GM12878 (cell line): ENCODE results near the gene HINT1. TPM values are rescaled to one million over a fixed set of nuclear protein-coding genes. Genes with fewer than 3 reads are reported as not detected.

Experiments used
- ATAC-seq: fragments of 200-7000 bp; cut with Tn5 transposase; 3 replicates; pipeline ENCODE4 v1.9.1; 2020; ENCODE audit warnings: mild to moderate bottlenecking, moderate library complexity
- BruUV-seq: library from RNA; stranded (reverse); fragments of 400-500 nt; replicated peaks from 2 replicates; lab custom pipeline; 2021; lab: Mats Ljungman, UMichigan
- CTCF ChIA-PET: fragments of 300-600 bp; sonication (Branson Sonifier 250); formaldehyde crosslinking; extraction: SDS; loops from one replicate; lab custom pipeline; 2021; ENCODE audit warnings: inconsistent platforms; lab: Yijun Ruan, JAX
- POLR2A ChIA-PET: fragments of 350-600 bp; formaldehyde crosslinking; extraction: SDS; loops from one replicate; lab custom pipeline; 2021; ENCODE audit warnings: inconsistent platforms; lab: Charles Lee
- RAD21 ChIA-PET: fragments of 300-600 bp; sonication (Branson Sonifier 250); formaldehyde crosslinking; loops from one replicate; lab custom pipeline; 2023; ENCODE audit warnings: antibody characterized with exemption; ENCODE audit not compliant: unreplicated experiment; lab: Charles Lee
- SMC1A ChIA-PET: fragments of 300-600 bp; sonication (Branson Sonifier 250); formaldehyde crosslinking; loops from one replicate; lab custom pipeline; 2023; ENCODE audit not compliant: unreplicated experiment, uncharacterized antibody; lab: Charles Lee
- DNase-seq: peaks from one replicate; pipeline ENCODE4 v3.0.0-alpha.2; 2011; ENCODE audit warnings: low read depth, low spot score
- FAIRE-seq: peaks from 3 replicates; lab custom pipeline; 2011; peaks lifted over from hg19 to GRCh38; lab: Jason Lieb, UNC
- H2AFZ ChIP-seq: 2 replicates; pipeline ENCODE4 v1.6.0; 2011; ENCODE audit warnings: low read depth, low read length, control low read depth; ENCODE audit not compliant: control insufficient read depth
- H3K27ac ChIP-seq: 2 replicates; pipeline ENCODE4 v1.5.1; 2011; ENCODE audit warnings: control low read depth; ENCODE audit not compliant: control insufficient read depth, insufficient read depth
- H3K27me3 ChIP-seq, 2 experiments: replicated peaks in 1 of 2; 2 replicates each; pipeline versions ENCODE4 v1.6.0 to v1.6.1; 2011; ENCODE audit warnings: low read length in 1 of 2; ENCODE audit not compliant: control insufficient read depth in 2 of 2, insufficient read depth in 2 of 2
- H3K36me3 ChIP-seq, 2 experiments: 2 replicates each; pipeline ENCODE4 v1.5.1; 2011; ENCODE audit warnings: low read length in 1 of 2; ENCODE audit not compliant: control insufficient read depth in 2 of 2, insufficient read depth in 2 of 2
- H3K4me1 ChIP-seq: 2 replicates; pipeline ENCODE4 v1.6.1; 2011; ENCODE audit warnings: mild to moderate bottlenecking, low read length, moderate library complexity, mixed read lengths; ENCODE audit not compliant: control insufficient read depth, insufficient read depth
- H3K4me2 ChIP-seq: 2 replicates; pipeline ENCODE4 v1.6.0; 2011; ENCODE audit warnings: control low read depth; ENCODE audit not compliant: control insufficient read depth, insufficient read depth
- H3K4me3 ChIP-seq: fragments of 200-600 bp; sonication (generic); 2 replicates; pipeline ENCODE4 v1.5.1; 2016
- H3K79me2 ChIP-seq: 2 replicates; pipeline ENCODE4 v1.6.0; 2011; ENCODE audit warnings: low read length; ENCODE audit not compliant: control insufficient read depth, insufficient read depth
- H3K9ac ChIP-seq: 2 replicates; pipeline ENCODE4 v1.8.0; 2011; ENCODE audit warnings: low read length, control low read depth, mixed read lengths; ENCODE audit not compliant: control insufficient read depth, insufficient read depth
- H3K9me3 ChIP-seq: replicated peaks from 3 replicates; pipeline ENCODE4 v1.5.1; 2011; ENCODE audit warnings: mild to moderate bottlenecking, low read length; ENCODE audit not compliant: control insufficient read depth, insufficient read depth
- H4K20me1 ChIP-seq: 2 replicates; pipeline ENCODE4 v1.6.0; 2011; ENCODE audit not compliant: control insufficient read depth, insufficient read depth
- CHD1 ChIP-seq: IDR thresholded peaks from 2 replicates; pipeline ENCODE4 v1.6.1; 2012; ENCODE audit warnings: low read depth, low read length, improper control_type of control experiment
- EED ChIP-seq: sonication (generic); IDR thresholded peaks from 2 replicates; pipeline ENCODE4 v1.6.1; 2016; ENCODE audit warnings: antibody characterized with exemption, low read depth
- MEF2A ChIP-seq: IDR thresholded peaks from 2 replicates; pipeline ENCODE4 v1.6.1; 2011; ENCODE audit warnings: low read depth, mild to moderate bottlenecking, low read length, moderate library complexity; ENCODE audit not compliant: insufficient read depth
- MEF2B ChIP-seq: fragments of 450-650 bp; IDR thresholded peaks from 2 replicates; pipeline ENCODE4 v1.6.1; 2018; ENCODE audit warnings: mild to moderate bottlenecking, moderate library complexity; ENCODE audit not compliant: partially characterized antibody, poor library complexity, severe bottlenecking
- NR2C2 ChIP-seq: IDR thresholded peaks from 2 replicates; pipeline ENCODE4 v1.6.1; 2011; ENCODE audit warnings: borderline replicate concordance, low read depth; ENCODE audit not compliant: control insufficient read depth, insufficient read length
- POLR2AphosphoS2 ChIP-seq: IDR thresholded peaks from 2 replicates; pipeline ENCODE4 v1.6.1; 2011; ENCODE audit warnings: low read depth, mild to moderate bottlenecking, low read length, improper control_type of control experiment, moderate library complexity
- RELB ChIP-seq: fragments of 450-650 bp; IDR thresholded peaks from 2 replicates; pipeline ENCODE4 v1.6.1; 2017; ENCODE audit warnings: low read depth, mild to moderate bottlenecking, moderate library complexity
- WGBS: methylation state at CpG from one replicate; pipeline ENCODE4 v1.1.6; 2016; ENCODE audit warnings: low lambda C conversion rate; ENCODE audit not compliant: insufficient replicate concordance, insufficient coverage; ENCODE audit errors: missing lambda C conversion rate; 5-methylcytosine and 5-hydroxymethylcytosine counted together
- in situ Hi-C: fragments of 300-500 bp; cut with MboI; formaldehyde crosslinking; loops from 9 replicates; pipeline ENCODE4 v1.14.3; 2018; ENCODE audit warnings: mixed read lengths
- intact Hi-C: fragments of 100-400 bp; cut with micrococcal nuclease; formaldehyde crosslinking; loops from one replicate; pipeline ENCODE4 v1.14.2; 2022; ENCODE audit not compliant: unreplicated experiment
- polyA plus RNA-seq, 11 experiments: library from polyadenylated mRNA; depleted of rRNA in 4 of 11; unstranded in 6 of 11; stranded (reverse) in 5 of 11; fragments of >200 nt; fragmentation: Nextera tagmentation in 4 of 11; fragmentation: Illumina TruSeq in 1 of 11; extraction: Ambion mirVana in 4 of 11; extraction: Trizol in 1 of 11; gene quantifications; 1 replicate in 1 of 11; 2 replicates in 10 of 11; pipeline versions ENCODE4 v1.2.1 to v1.2.3, GENCODE V29; 2011 to 2016; ENCODE audit warnings: inconsistent platforms in 2 of 11, missing spikeins in 2 of 11, low read depth in 1 of 11
- total RNA-seq, 4 experiments: library from RNA; depleted of rRNA in 3 of 4; stranded (reverse); fragments of >200 nt in 3 of 4; fragmentation: Illumina TruSeq in 1 of 4; extraction: Trizol in 1 of 4; gene quantifications; 2 replicates each; pipeline versions ENCODE4 v1.2.1 to v1.2.3, GENCODE V29; 2013 to 2021
- TF ChIP-seq, protein P1 (sequence below): fragments of 450-650 bp; formaldehyde crosslinking; IDR thresholded peaks from 2 replicates; pipeline ENCODE4 v1.4.0; 2022; ENCODE audit warnings: mild to moderate bottlenecking, moderate library complexity

HINT1 gene
- total and polyA plus RNA-seq, 10 of the 15 experiments (the other 5 are each of a cell fraction or from before 2014, with no cell fraction given), result 253 to 997 (median 562) TPM

DNA sequence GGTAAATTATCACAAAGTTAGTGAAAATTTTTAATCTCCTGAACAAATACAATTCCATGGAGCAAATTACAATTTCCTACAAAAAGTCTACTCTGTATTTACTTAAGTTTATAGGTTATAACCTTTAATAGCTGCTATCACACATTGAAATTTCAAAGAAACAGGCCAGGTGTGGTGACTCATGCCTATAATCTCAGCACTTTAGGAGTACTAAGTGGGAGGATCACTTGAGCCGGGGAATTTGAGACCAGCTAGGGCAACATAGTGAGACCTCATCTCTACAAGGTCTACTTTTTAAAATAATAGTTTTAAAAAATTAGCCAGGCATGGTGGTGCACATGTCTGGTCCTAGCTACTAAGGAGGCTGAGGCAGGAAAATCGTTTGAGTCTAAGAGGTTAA lies 50.3 kb downstream of the HINT1 start:
- FAIRE-seq (no peak), DNase-seq (no peak), ATAC-seq (no peak)
- ChIA-PET POLR2A (no interaction called here), SMC1A (interaction anchor here (2.7 kb wide), 1 partner anchor 243 kb away, joined by 11 read pairs; no protein-coding TSS in a partner anchor), CTCF (interaction anchor here (0.9 to 2.1 kb wide), 2 partner anchors 13 to 243 kb away, joined by 3 to 9 read pairs; no protein-coding TSS in a partner anchor), RAD21 (interaction anchor here (1.1 kb wide), 1 partner anchor 244 kb away, joined by 3 read pairs; no protein-coding TSS in a partner anchor)
- H2AFZ ChIP-seq, result no peak overlapping the region
- no TSS peak for BruUV-seq
- H3K4me3 ChIP-seq, result no peak overlapping the region
- no peaks in the 10 kb centered on the region for H3K4me1 ChIP-seq
- in situ Hi-C loops, result loop anchor here (5.0 kb wide), 1 partner anchor 247 kb away; no protein-coding TSS in a partner anchor
- no peak overlapping the region for H3K4me2 ChIP-seq
- H3K9ac ChIP-seq, result no peak overlapping the region
- no peaks in the 10 kb centered on the region for H3K27me3 ChIP-seq
- no peaks in the 10 kb centered on the region for H3K79me2 ChIP-seq
- H4K20me1 ChIP-seq, result no peaks in the 10 kb centered on the region
- H3K27ac ChIP-seq, result no peak overlapping the region
- intact Hi-C loops, result loop anchor here (5.0 kb wide), 1 partner anchor 1342 kb away; no protein-coding TSS in a partner anchor
- TF ChIP-seq CHD1, result no peak
- no peak for TF ChIP-seq MEF2B
- TF ChIP-seq EED, result no peak
- TF ChIP-seq, protein P1, sequence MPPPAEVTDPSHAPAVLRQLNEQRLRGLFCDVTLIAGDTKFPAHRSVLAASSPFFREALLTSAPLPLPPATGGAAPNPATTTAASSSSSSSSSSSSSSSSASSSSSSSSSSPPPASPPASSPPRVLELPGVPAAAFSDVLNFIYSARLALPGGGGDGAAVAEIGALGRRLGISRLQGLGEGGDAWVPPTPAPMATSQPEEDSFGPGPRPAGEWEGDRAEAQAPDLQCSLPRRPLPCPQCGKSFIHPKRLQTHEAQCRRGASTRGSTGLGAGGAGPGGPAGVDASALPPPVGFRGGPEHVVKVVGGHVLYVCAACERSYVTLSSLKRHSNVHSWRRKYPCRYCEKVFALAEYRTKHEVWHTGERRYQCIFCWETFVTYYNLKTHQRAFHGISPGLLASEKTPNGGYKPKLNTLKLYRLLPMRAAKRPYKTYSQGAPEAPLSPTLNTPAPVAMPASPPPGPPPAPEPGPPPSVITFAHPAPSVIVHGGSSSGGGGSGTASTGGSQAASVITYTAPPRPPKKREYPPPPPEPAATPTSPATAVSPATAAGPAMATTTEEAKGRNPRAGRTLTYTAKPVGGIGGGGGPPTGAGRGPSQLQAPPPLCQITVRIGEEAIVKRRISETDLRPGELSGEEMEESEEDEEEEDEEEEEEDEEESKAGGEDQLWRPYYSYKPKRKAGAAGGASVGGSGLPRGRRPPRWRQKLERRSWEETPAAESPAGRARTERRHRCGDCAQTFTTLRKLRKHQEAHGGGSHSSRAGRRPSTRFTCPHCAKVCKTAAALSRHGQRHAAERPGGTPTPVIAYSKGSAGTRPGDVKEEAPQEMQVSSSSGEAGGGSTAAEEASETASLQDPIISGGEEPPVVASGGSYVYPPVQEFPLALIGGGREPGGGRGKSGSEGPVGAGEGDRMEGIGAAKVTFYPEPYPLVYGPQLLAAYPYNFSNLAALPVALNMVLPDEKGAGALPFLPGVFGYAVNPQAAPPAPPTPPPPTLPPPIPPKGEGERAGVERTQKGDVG (CRISPR knock-in tag), result no peak
- TF ChIP-seq POLR2AphosphoS2, result no peak
- TF ChIP-seq NR2C2, result no peak
- TF ChIP-seq MEF2A, result no peak
- no peak for TF ChIP-seq RELB
- TF ChIP-seq, all 136 proteins: peak for 0
- H3K36me3 ChIP-seq, result no peaks in the 10 kb centered on the region
- 47% methylated on average over 2 of the region's 2 CpGs for WGBS
- no peaks in the 10 kb centered on the region for H3K9me3 ChIP-seq
